Liver (tissue), 9 donors: ENCODE results near the gene PERCC1. TPM values are rescaled to one million over a fixed set of nuclear protein-coding genes. Genes with fewer than 3 reads are reported as not detected.

Experiments used
- DNase-seq: peaks from one replicate; pipeline ENCODE4 v3.0.0-alpha.2; 2017; ENCODE audit warnings: low spot score
- H3K27ac ChIP-seq, 2 donors: one replicate each; pipeline ENCODE4 v1.7.0; 2013; ENCODE audit warnings: inconsistent platforms in 2 of 2, low read length in 2 of 2, control low read depth in 1 of 2, low read depth in 1 of 2, mild to moderate bottlenecking in 1 of 2
- H3K27me3 ChIP-seq, 4 donors: one replicate each; pipeline versions ENCODE4 v1.6.1 to v1.7.0; 2013; ENCODE audit warnings: low read length in 3 of 4, inconsistent platforms in 1 of 4, mild to moderate bottlenecking in 1 of 4, moderate library complexity in 1 of 4; ENCODE audit not compliant: control insufficient read depth in 4 of 4, insufficient read depth in 4 of 4
- H3K36me3 ChIP-seq, 4 donors: one replicate each; pipeline versions ENCODE4 v1.6.1 to v1.7.0; 2013; ENCODE audit warnings: low read length in 3 of 4, mild to moderate bottlenecking in 3 of 4, low read depth in 1 of 4, moderate library complexity in 1 of 4; ENCODE audit not compliant: control insufficient read depth in 4 of 4, insufficient read depth in 3 of 4
- H3K4me1 ChIP-seq, 4 donors: one replicate each; pipeline versions ENCODE4 v1.6.1 to v1.7.0; 2013; ENCODE audit warnings: low read length in 3 of 4, mild to moderate bottlenecking in 3 of 4, moderate library complexity in 1 of 4; ENCODE audit not compliant: control insufficient read depth in 4 of 4, insufficient read depth in 4 of 4
- H3K4me3 ChIP-seq, 3 donors: one replicate each; pipeline versions ENCODE4 v1.6.1 to v1.7.0; 2013; ENCODE audit warnings: low read length in 3 of 3, control low read depth in 1 of 3, low read depth in 1 of 3, mild to moderate bottlenecking in 1 of 3
- H3K9ac ChIP-seq, 2 donors: one replicate each; pipeline ENCODE4 v1.7.0; 2013; ENCODE audit warnings: low read length in 2 of 2, mild to moderate bottlenecking in 2 of 2, moderate library complexity in 2 of 2, control low read depth in 1 of 2, low read depth in 1 of 2
- H3K9me3 ChIP-seq, 4 donors: one replicate each; pipeline versions ENCODE4 v1.6.1 to v1.7.0; 2013; ENCODE audit warnings: low read length in 3 of 4; ENCODE audit not compliant: control insufficient read depth in 4 of 4
- ATF3 ChIP-seq: IDR thresholded peaks from 2 replicates; pipeline ENCODE4 v1.6.1; 2016; ENCODE audit warnings: antibody characterized with exemption
- FOXA1 ChIP-seq: IDR thresholded peaks from 2 replicates; pipeline ENCODE4 v1.6.1; 2016; ENCODE audit warnings: antibody characterized with exemption
- HNF4A ChIP-seq, 2 donors: conservative IDR thresholded peaks; 2 replicates each; pipeline ENCODE4 v1.6.1; 2016; ENCODE audit warnings: antibody characterized with exemption in 2 of 2, mild to moderate bottlenecking in 2 of 2
- HNF4G ChIP-seq: IDR thresholded peaks from 2 replicates; pipeline ENCODE4 v1.6.1; 2016; ENCODE audit warnings: antibody characterized with exemption
- JUND ChIP-seq, 2 donors: IDR thresholded peaks; 2 replicates each; pipeline ENCODE4 v1.6.1; 2016; ENCODE audit warnings: antibody characterized with exemption in 2 of 2
- NR2F2 ChIP-seq: IDR thresholded peaks from 2 replicates; pipeline ENCODE4 v1.6.1; 2016; ENCODE audit warnings: antibody characterized with exemption
- RAD21 ChIP-seq, 2 donors: IDR thresholded peaks; 2 replicates each; pipeline ENCODE4 v1.6.1; 2016; ENCODE audit warnings: antibody characterized with exemption in 2 of 2, mild to moderate bottlenecking in 2 of 2
- RXRA ChIP-seq, 2 donors: IDR thresholded peaks; 2 replicates each; pipeline ENCODE4 v1.6.1; 2017 to 2018; ENCODE audit warnings: antibody characterized with exemption in 2 of 2, mild to moderate bottlenecking in 1 of 2
- SP1 ChIP-seq: IDR thresholded peaks from 2 replicates; pipeline ENCODE4 v1.6.1; 2018; ENCODE audit warnings: antibody characterized with exemption, mild to moderate bottlenecking
- TAF1 ChIP-seq: conservative IDR thresholded peaks from 2 replicates; pipeline ENCODE4 v1.6.1; 2016; ENCODE audit warnings: antibody characterized with exemption, mild to moderate bottlenecking
- YY1 ChIP-seq: IDR thresholded peaks from 2 replicates; pipeline ENCODE4 v1.6.1; 2016; ENCODE audit warnings: antibody characterized with exemption, mild to moderate bottlenecking
- WGBS: extraction: QIAGEN DNeasy Blood & Tissue Kit; methylation state at CpG from one replicate; pipeline ENCODE4 v1.1.7; 2013; 5-methylcytosine and 5-hydroxymethylcytosine counted together
- polyA plus RNA-seq, 2 donors: library from polyadenylated mRNA; stranded (reverse) in 1 of 2; unstranded in 1 of 2; fragments of 200-250 nt in 1 of 2; fragments of >200 nt in 1 of 2; fragmentation: Nextera tagmentation in 1 of 2; extraction: Ambion mirVana in 1 of 2; gene quantifications; one replicate each; pipeline versions ENCODE4 v1.2.1 to v1.2.3, GENCODE V29; 2013 to 2015
- total RNA-seq, 2 donors: library from RNA; depleted of rRNA; stranded (reverse); fragments of >200 nt; gene quantifications; one replicate each; pipeline ENCODE4 v1.2.3, GENCODE V29; 2014
- TF ChIP-seq, protein P1 (sequence below): IDR thresholded peaks from 2 replicates; pipeline ENCODE4 v1.6.1; 2016; ENCODE audit warnings: antibody characterized with exemption
- TF ChIP-seq, protein P2 (sequence below): IDR thresholded peaks from 2 replicates; pipeline ENCODE4 v1.6.1; 2016; ENCODE audit warnings: antibody characterized with exemption
- donor health status: healthy.
- donor health status: healthy.
- donor health status: healthy.
- donor health status: healthy.
- donor health status: healthy.

Gene PERCC1
- total and polyA plus RNA-seq, 4 donors = 0.50 to 4.7 TPM; not detected in 2

GRCh38 chr16:1398826-1399581 lies 31.9 kb upstream of the PERCC1 start:
- WGBS = 96% methylated on average over 38 of the region's 38 CpGs
- no peak overlapping the region for H3K9ac ChIP-seq
- H3K9me3 ChIP-seq = no peaks in the 10 kb centered on the region
- H3K27ac ChIP-seq = no peak overlapping the region
- H3K27me3 ChIP-seq = no peaks in the 10 kb centered on the region
- TF ChIP-seq, protein P1, sequence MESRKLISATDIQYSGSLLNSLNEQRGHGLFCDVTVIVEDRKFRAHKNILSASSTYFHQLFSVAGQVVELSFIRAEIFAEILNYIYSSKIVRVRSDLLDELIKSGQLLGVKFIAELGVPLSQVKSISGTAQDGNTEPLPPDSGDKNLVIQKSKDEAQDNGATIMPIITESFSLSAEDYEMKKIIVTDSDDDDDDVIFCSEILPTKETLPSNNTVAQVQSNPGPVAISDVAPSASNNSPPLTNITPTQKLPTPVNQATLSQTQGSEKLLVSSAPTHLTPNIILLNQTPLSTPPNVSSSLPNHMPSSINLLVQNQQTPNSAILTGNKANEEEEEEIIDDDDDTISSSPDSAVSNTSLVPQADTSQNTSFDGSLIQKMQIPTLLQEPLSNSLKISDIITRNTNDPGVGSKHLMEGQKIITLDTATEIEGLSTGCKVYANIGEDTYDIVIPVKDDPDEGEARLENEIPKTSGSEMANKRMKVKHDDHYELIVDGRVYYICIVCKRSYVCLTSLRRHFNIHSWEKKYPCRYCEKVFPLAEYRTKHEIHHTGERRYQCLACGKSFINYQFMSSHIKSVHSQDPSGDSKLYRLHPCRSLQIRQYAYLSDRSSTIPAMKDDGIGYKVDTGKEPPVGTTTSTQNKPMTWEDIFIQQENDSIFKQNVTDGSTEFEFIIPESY = no peak
- TF ChIP-seq HNF4A (conservative IDR thresholded peaks at IDR 0.05) (no peak), HNF4G (no peak), RXRA (IDR thresholded peaks at IDR 0.05) (no peak), JUND (IDR thresholded peaks at IDR 0.05) (no peak), YY1 (no peak)
- no peaks in the 10 kb centered on the region for H3K4me1 ChIP-seq
- no peak overlapping the region for H3K4me3 ChIP-seq
- no peak for DNase-seq
- H3K36me3 ChIP-seq = peaks cover 10 to 52% (median 15%) of the 10 kb centered on the region in 4 donors

DNA sequence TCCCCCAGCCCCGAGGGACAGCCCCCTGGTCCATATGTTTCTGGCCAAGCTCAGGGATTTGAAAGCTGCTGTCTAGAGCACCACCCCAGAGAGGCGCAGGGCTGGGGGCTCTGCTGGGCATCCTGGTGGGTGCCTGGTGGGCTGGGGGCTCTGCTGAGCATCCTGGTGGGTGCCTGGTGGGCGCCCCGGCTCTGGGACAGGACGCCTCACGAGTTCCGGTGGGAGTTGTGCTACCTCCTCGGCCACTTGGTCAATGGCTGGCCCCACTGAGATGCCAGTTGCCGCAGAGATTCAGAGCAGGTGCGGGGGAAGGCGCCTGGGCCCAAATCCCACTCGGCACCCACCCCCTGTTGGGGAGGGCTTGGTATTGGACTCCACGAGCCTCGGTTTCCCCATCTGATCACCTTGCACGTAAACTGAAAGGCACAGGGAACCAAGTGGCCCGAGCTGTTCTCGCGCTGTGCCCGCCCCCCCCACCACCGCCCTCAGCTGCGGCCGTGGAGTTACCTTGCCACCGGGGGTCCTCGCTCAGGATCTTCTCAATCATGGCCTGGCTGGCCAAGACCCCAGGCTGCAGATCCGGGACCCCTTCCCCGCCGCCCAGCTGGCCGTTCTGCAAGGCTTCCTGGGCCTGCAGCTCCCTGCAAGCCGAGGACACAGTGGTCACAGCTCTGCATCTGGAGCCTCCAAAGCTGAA lies 29.7 kb upstream of the PERCC1 start:
- H3K27ac ChIP-seq = no peak overlapping the region

More for the DNA sequence above, 29.7 kb upstream of the PERCC1 start:
- Histone ChIP-seq H3K9me3 (no peaks in the 10 kb centered on the region), H3K9ac (no peak overlapping the region), H3K27me3 (no peaks in the 10 kb centered on the region), H3K4me3 (no peak overlapping the region), H3K4me1 (no peaks in the 10 kb centered on the region), H3K36me3 (peaks cover 7 to 53% (median 12%) of the 10 kb centered on the region in 4 donors)
- WGBS = 91% methylated on average over 29 of the region's 29 CpGs
- TF ChIP-seq NR2F2 = no peak
- TF ChIP-seq, protein P2, sequence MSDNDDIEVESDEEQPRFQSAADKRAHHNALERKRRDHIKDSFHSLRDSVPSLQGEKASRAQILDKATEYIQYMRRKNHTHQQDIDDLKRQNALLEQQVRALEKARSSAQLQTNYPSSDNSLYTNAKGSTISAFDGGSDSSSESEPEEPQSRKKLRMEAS = no peak
- no peak for TF ChIP-seq TAF1
- no peak for TF ChIP-seq FOXA1
- no peak for TF ChIP-seq SP1
- TF ChIP-seq ATF3 = no peak
- TF ChIP-seq HNF4G = no peak
- no peak for TF ChIP-seq HNF4A (conservative IDR thresholded peaks at IDR 0.05)
- TF ChIP-seq, protein P1 = no peak
- no peak for TF ChIP-seq YY1
- no peak for TF ChIP-seq RAD21 (IDR thresholded peaks at IDR 0.05)
- TF ChIP-seq JUND (IDR thresholded peaks at IDR 0.05) = no peak
- DNase-seq = no peak
